ENCODE results near the gene PAH. TPM values are rescaled to one million over a fixed set of nuclear protein-coding genes. Genes with fewer than 3 reads are reported as not detected.
A peak's percentile ranks its signal among the peaks of the same experiment; 100 is the strongest.

PAH gene
- total and polyA plus RNA-seq, 2 experiments from 2014 or later: not detected

DNA sequence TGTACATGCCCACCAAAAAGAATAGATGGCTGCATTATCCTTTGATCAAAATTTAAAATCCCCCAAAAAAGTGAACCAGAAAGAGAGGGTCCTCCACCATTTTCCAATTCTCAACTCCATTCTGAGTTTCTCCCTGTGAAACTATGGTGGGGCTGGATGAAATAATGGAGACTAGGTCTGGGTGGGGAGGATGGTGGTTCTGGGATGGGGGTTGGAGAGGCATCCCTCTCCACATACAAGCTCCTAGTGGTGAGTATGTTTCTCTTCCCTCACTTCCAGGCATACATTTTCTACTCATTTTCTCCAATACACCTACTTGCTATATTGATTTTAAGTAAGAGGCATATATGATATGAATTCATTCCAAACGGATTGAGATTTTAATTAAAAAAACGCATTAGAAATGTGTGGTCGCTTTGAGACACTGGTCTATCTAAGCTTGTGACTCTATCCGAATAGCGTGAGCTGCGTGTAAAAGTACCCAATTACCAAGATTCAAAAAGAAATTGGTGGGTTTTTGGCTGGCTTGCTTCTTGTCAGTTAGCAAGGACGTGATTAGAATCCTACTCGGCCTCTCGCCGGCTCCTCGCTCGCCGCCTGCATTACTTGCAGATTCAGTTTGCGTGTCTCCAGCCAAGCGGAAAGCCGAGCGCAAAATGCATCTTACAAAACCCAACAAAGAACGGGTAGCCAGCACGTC lies 43.9 kb upstream of the PAH start:
- peaks cover 88% of the 10 kb centered on the region for H3K27me3 ChIP-seq (replicated peaks; ENCODE audit: insufficient read depth)
- H3K9ac ChIP-seq: no peak overlapping the region
- H3K4me2 ChIP-seq (ENCODE audit: unreplicated experiment): no peak overlapping the region
- H2AFZ ChIP-seq: no peak overlapping the region
- H3K36me3 ChIP-seq (ENCODE audit: low read depth): no peaks in the 10 kb centered on the region
- H3F3A ChIP-seq (ENCODE audit: insufficient read depth): no peaks in the 10 kb centered on the region
- no peaks in the 10 kb centered on the region for H3K79me2 ChIP-seq (ENCODE audit: insufficient read depth)
- no peaks in the 10 kb centered on the region for H3K9me3 ChIP-seq (ENCODE audit: low read depth)
- no peaks in the 10 kb centered on the region for H3K9me2 ChIP-seq (ENCODE audit: insufficient read depth)
- WGBS, 2 experiments (ENCODE audit: low coverage in 1 of 2, low lambda C conversion rate in 2 of 2, missing lambda C conversion rate in 2 of 2): 3% methylated on average over 19 of the region's 19 CpGs
- in situ Hi-C loops (cut with MboI): no loop called here
- TF ChIP-seq EZH2phosphoT487 (IDR thresholded peaks at IDR 0.05; ENCODE audit: insufficient read depth, low read depth) (no peak), EZH2 (IDR thresholded peaks at IDR 0.05; ENCODE audit: insufficient read depth, poor library complexity, severe bottlenecking) (no peak)
- no peak overlapping the region for H3K4me3 ChIP-seq
- H3K27ac ChIP-seq: no peak overlapping the region
- H4K20me1 ChIP-seq (ENCODE audit: insufficient read depth): no peaks in the 10 kb centered on the region
- H3K4me1 ChIP-seq (ENCODE audit: insufficient read depth): no peaks in the 10 kb centered on the region
- no peak for DNase-seq

DNA sequence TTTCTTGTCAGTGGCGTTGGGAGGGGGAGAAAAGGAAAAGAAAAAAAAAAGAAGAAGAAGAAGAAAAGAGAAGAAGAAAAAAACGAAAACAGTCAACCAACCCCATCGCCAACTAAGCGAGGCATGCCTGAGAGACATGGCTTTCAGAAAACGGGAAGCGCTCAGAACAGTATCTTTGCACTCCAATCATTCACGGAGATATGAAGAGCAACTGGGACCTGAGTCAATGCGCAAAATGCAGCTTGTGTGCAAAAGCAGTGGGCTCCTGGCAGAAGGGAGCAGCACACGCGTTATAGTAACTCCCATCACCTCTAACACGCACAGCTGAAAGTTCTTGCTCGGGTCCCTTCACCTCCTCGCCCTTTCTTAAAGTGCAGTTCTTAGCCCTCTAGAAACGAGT lies 42.3 kb upstream of the PAH start:
- DNase-seq: no peak
- Histone ChIP-seq H3K9ac (no peak overlapping the region), H3K9me3 (ENCODE audit: low read depth) (no peaks in the 10 kb centered on the region), H3K4me2 (ENCODE audit: unreplicated experiment) (no peak overlapping the region), H4K20me1 (ENCODE audit: insufficient read depth) (no peaks in the 10 kb centered on the region), H3K4me3 (no peak overlapping the region), H3K4me1 (ENCODE audit: insufficient read depth) (no peaks in the 10 kb centered on the region), H3K27ac (no peak overlapping the region), H3K79me2 (ENCODE audit: insufficient read depth) (no peaks in the 10 kb centered on the region), H2AFZ (no peak overlapping the region), H3F3A (ENCODE audit: insufficient read depth) (no peaks in the 10 kb centered on the region), H3K27me3 (replicated peaks; ENCODE audit: insufficient read depth) (peaks cover 89% of the 10 kb centered on the region), H3K9me2 (ENCODE audit: insufficient read depth) (no peaks in the 10 kb centered on the region), H3K36me3 (ENCODE audit: low read depth) (no peaks in the 10 kb centered on the region)
- in situ Hi-C loops (cut with MboI): no loop called here
- TF ChIP-seq EZH2 (IDR thresholded peaks at IDR 0.05; ENCODE audit: insufficient read depth, poor library complexity, severe bottlenecking) (no peak), EZH2phosphoT487 (IDR thresholded peaks at IDR 0.05; ENCODE audit: insufficient read depth, low read depth) (no peak)
- WGBS, 2 experiments (ENCODE audit: low coverage in 1 of 2, low lambda C conversion rate in 2 of 2, missing lambda C conversion rate in 2 of 2): 8 to 9% methylated on average over 14 of the region's 14 CpGs

DNA sequence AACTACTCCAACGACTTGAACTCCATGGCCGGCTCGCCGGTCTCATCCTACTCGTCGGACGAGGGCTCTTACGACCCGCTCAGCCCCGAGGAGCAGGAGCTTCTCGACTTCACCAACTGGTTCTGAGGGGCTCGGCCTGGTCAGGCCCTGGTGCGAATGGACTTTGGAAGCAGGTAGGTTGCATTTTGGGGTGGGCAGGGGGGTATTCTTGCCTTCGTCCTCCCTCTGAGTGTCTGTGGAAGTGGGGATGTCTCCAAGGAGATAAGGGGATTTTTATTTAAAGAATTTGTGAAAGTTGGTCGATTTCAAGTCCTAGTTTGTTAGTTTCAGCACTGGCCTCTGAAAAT lies 41.8 kb upstream of the PAH start:
- DNase-seq: no peak
- Histone ChIP-seq H3K9me3 (ENCODE audit: low read depth) (no peaks in the 10 kb centered on the region), H3K27ac (no peak overlapping the region), H4K20me1 (ENCODE audit: insufficient read depth) (no peaks in the 10 kb centered on the region), H3K79me2 (ENCODE audit: insufficient read depth) (no peaks in the 10 kb centered on the region), H3F3A (ENCODE audit: insufficient read depth) (no peaks in the 10 kb centered on the region), H3K4me1 (ENCODE audit: insufficient read depth) (no peaks in the 10 kb centered on the region), H3K4me2 (ENCODE audit: unreplicated experiment) (peak overlapping the region; percentile 90), H3K9ac (no peak overlapping the region), H3K27me3 (replicated peaks; ENCODE audit: insufficient read depth) (peaks cover 83% of the 10 kb centered on the region), H3K4me3 (peak overlapping the region; percentile 72), H3K9me2 (ENCODE audit: insufficient read depth) (no peaks in the 10 kb centered on the region), H2AFZ (no peak overlapping the region), H3K36me3 (ENCODE audit: low read depth) (no peaks in the 10 kb centered on the region)
- no peak for TF ChIP-seq EZH2 (IDR thresholded peaks at IDR 0.05; ENCODE audit: insufficient read depth, poor library complexity, severe bottlenecking)
- no peak for TF ChIP-seq EZH2phosphoT487 (IDR thresholded peaks at IDR 0.05; ENCODE audit: insufficient read depth, low read depth)
- 1 to 5% methylated on average over 15 of the region's 15 CpGs for WGBS, 2 experiments (ENCODE audit: low coverage in 1 of 2, low lambda C conversion rate in 2 of 2, missing lambda C conversion rate in 2 of 2)
- in situ Hi-C loops (cut with MboI): no loop called here

DNA sequence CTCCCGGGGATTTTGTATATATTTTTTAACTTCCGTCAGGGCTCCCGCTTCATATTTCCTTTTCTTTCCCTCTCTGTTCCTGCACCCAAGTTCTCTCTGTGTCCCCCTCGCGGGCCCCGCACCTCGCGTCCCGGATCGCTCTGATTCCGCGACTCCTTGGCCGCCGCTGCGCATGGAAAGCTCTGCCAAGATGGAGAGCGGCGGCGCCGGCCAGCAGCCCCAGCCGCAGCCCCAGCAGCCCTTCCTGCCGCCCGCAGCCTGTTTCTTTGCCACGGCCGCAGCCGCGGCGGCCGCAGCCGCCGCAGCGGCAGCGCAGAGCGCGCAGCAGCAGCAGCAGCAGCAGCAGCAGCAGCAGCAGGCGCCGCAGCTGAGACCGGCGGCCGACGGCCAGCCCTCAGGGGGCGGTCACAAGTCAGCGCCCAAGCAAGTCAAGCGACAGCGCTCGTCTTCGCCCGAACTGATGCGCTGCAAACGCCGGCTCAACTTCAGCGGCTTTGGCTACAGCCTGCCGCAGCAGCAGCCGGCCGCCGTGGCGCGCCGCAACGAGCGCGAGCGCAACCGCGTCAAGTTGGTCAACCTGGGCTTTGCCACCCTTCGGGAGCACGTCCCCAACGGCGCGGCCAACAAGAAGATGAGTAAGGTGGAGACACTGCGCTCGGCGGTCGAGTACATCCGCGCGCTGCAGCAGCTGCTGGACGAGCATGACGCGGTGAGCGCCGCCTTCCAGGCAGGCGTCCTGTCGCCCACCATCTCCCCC lies 41.2 kb upstream of the PAH start:
- H3K9me3 ChIP-seq (ENCODE audit: low read depth): no peaks in the 10 kb centered on the region
- H3K4me1 ChIP-seq (ENCODE audit: insufficient read depth): no peaks in the 10 kb centered on the region
- H3K79me2 ChIP-seq (ENCODE audit: insufficient read depth): no peaks in the 10 kb centered on the region
- H3K4me3 ChIP-seq: peak overlapping the region; percentile 72
- H4K20me1 ChIP-seq (ENCODE audit: insufficient read depth): no peaks in the 10 kb centered on the region
- H3K36me3 ChIP-seq (ENCODE audit: low read depth): no peaks in the 10 kb centered on the region
- H2AFZ ChIP-seq: peak overlapping the region; percentile 64
- no peak overlapping the region for H3K9ac ChIP-seq
- no peak overlapping the region for H3K27ac ChIP-seq
- peak overlapping the region; percentile 90 for H3K4me2 ChIP-seq (ENCODE audit: unreplicated experiment)
- H3F3A ChIP-seq (ENCODE audit: insufficient read depth): no peaks in the 10 kb centered on the region
- peaks cover 78% of the 10 kb centered on the region for H3K27me3 ChIP-seq (replicated peaks; ENCODE audit: insufficient read depth)
- WGBS, 2 experiments (ENCODE audit: low coverage in 1 of 2, low lambda C conversion rate in 2 of 2, missing lambda C conversion rate in 2 of 2): 2% methylated on average over 66 to 78 of the region's 83 CpGs
- peak; percentile 54 for DNase-seq
- no peaks in the 10 kb centered on the region for H3K9me2 ChIP-seq (ENCODE audit: insufficient read depth)
- TF ChIP-seq EZH2phosphoT487 (IDR thresholded peaks at IDR 0.05; ENCODE audit: insufficient read depth, low read depth): 0 out of 2 replicates have a peak, but pooled peaks have one; percentile 14
- no peak for TF ChIP-seq EZH2 (IDR thresholded peaks at IDR 0.05; ENCODE audit: insufficient read depth, poor library complexity, severe bottlenecking)
- in situ Hi-C loops (cut with MboI): no loop called here

All from GM23248 (cell line).